HT1080 (cell line): ENCODE data around the gene DST. TPM values are rescaled to one million over a fixed set of nuclear protein-coding genes. Genes with fewer than 3 reads are reported as not detected.
A peak's percentile ranks its signal among the peaks of the same experiment; 100 is the strongest.

Source experiments
- DNase-seq: peaks from one replicate; pipeline ENCODE4 v3.0.0-alpha.2; 2015; ENCODE audit warnings: low read depth
- total RNA-seq: library from RNA; depleted of rRNA; stranded (reverse); fragments of >200 nt; shearing (Covaris generic); gene quantifications from 2 replicates; pipeline ENCODE4 v1.2.3, GENCODE V29; 2014

The DST gene
- total RNA-seq, 1 experiment from 2014 or later: 98.5 TPM

DNA sequence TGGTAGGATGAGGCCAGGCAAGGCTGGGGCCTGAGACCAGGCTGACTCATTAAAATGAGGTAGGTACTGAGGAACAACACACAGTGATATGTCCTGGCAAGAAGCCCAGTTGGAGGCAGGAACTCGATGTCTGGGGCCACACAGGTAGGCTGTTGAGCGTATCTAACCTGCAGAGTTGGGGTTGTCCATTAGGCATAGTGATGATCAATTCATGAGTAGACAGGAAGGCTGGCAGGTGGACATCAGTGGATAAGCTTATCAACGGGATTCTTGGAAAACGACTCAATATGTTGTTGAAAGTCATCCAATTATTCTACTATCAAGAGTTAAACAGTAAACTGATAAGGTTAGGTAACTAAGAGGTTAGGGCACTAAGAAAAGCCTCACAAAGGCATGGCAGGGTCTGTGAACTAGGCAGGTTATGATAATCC lies 202.1 kb downstream of the DST start:
- DNase-seq: peak; percentile 23

DNA sequence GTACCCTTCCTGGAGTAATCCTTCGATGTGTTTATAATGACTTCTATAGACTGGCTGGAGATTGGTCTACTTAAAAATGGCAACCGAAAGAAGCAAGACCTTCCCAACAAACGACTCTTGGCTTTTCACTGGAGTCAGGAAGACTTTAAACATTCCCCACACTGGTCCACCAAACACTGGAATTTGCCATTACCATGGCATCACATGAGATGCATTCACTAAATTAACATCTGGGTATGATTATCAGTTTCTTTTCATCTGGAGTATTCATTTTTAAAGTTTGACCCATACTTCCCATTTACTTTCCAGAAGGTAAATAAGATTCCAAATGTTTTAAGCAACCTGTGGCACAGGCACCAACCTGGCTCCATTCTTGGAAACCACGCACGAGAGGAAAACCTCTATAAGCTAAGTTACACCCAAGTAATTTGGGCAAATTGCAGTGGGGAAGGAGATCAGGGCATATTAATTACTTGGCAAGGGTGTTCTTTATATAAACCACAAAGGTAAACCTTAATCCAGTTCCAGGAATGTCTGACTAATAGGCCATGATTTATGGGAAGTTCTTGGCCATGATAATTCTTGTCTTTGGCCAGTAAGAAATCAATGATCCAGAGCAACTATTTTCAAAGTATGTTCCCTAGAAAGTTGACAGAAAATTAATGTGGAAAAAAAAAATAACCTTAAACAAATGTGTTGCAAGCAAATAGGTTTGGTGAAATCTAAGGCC lies 205.4 kb downstream of the DST start:
- no peak for DNase-seq

DNA sequence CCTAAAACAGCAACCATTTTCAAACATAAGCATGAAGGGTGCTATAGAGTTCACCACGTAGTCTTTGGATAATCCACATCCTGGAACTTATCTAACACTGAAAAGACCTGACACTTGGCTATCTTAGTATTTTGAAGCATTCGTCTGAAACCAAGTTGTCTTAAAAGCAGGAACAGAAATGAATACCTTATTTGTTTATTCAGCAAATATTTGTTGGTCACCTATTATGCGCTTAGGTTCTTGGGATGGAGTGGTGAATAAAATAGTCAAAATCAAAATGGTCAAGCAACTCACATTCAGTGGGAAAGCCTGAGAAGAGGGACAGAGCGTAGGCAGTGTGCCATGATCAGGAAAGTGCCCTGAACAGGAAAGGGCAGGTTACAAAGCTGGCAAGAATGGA lies 206.9 kb downstream of the DST start:
- DNase-seq: no peak

DNA sequence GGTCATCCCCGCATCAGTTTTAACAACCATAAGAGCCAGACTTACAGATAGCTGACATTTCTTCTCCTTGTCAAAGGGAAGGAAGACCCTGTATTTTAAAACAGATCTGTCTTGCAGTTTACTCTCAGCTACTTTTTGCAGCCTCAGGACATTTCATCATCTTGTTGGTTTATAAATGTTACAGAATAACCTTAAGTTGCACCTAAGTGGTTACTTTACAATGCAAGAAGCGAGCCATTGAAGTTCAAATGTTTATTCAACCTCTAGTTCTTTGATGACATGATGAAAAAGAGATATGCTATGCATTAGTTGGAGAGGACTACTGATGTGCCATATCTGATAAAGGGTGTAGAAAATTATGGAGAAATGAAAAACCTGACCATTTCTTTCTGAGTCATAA lies 207.4 kb downstream of the DST start:
- no peak for DNase-seq

DNA sequence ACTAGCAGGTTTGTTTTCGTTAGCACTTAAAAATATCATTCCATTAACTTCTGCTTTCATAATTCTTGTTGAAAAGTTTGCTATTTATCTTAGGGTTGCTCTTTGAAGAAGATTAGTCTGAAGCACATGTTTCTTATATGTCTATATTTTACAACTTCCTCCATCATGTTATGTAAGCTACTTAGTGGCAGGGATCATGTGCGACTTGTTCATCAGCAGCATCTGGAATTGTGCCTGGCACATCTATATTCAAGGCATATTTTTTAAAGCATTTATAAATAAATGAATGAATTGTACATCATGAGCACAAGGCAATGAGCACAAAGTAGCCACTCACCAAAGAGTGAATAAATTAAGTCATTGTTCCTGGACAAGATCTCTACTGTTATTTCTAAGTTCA lies 208.1 kb downstream of the DST start:
- no peak for DNase-seq

DNA sequence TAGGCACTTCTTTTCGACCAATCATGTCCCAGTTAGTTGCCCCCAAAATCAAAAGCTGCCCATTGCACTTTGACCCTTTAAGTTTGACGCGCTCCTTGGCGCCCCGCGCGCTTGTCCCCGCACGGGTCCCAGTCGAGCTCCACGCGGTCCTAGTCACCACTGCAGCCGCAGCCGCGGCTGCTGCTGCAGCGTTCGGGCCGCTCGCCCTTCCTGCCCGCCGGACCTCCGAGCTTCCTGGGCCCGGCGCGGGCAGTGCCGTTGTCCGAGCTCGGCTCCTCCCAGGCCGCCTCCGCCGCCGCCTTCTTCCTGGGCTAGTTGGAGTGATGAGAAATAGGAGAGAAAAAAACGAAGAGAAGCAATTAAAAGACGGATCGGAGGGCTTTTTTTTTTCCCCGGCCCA lies 209.6 kb downstream of the DST start:
- DNase-seq: no peak

DNA sequence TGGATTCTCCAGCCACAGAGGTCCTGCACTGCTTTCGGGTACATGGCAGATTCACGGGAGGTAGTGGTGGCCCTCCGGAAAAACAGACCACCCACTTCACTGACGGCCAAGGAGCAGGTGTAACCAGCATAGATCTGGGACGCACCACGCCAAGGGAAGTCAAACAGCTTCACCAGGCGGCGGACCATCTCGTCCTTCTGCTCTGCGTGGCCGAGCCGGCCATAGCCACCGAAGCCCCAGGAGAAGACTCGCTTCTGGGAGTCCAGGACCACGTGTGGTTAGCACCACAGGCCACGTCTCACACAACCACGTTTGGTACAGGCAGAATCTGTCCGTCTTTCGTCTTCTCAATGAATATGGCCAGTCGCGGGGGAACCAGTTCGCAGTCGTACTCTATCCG lies 210.5 kb downstream of the DST start:
- DNase-seq: no peak

DNA sequence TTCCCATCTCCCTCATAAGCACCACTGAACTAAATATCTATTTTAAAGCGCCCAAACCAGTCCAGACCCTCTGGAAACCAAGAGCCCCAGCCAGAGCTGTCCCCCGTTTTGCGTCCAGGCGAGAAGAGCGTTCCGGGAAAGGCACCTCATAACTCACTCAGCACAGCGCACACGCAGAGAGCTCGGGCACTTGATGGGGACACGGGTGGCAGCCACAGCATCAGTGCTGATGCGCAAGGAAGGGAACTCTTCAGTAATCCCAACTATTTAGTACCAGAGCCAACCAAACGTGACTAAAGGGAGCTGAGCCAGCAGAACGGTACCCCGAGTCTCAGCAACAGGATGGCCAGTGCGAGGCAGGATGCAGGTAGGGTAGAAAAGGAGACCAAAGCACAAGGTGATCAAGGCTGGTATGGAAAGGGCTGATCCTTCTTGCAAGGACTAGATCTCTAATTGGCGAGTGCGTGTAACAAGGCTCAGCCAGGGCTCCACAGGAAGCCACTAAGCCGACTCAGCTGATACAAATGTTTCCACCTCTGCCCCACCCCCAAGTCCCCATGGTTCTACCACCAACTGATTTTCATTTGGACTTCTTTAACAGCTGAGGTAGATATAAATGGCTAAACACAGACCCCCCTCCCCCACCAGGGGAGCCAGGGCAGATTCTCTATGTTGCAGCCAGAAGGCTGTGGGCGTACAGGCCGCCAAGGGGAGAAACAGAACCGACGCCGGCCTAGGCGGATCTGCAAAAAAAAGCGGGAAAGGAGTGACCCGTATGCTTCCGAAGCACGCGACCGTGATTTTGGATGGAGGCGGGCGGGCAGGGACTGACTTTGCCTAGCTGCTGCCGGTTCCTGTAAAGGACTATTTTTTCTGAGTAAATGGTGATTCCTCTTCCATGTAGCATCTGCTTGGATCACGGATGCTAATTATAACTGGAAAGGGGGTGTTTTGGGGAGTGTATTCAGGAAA lies 211.8 kb downstream of the DST start:
- DNase-seq: no peak

DNA sequence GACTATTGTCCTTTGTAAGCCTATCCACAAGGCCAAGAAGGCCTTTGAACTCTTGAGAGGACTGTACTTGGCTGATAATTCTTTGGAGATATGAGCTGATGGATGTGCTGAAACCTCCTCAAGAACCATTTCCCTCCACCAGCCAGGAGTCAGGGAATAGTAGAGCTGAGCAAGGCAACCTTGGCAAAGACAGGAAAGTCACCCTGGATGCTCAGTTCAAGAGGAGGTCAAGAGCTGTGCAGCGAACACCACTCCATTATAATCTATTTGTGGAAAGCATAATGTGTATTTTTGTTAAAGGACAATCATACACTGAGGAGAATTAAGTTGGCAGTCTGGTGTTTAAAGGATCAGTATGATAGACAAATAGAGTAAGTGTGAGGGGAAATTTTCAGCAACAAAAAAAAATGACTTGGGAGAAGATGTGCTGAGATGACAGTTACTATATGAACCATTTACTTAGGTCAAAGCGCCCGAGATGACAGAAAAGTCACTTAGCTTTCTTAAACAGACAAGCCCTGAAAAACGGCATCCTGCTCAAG lies 218.1 kb downstream of the DST start:
- DNase-seq: no peak

DNA sequence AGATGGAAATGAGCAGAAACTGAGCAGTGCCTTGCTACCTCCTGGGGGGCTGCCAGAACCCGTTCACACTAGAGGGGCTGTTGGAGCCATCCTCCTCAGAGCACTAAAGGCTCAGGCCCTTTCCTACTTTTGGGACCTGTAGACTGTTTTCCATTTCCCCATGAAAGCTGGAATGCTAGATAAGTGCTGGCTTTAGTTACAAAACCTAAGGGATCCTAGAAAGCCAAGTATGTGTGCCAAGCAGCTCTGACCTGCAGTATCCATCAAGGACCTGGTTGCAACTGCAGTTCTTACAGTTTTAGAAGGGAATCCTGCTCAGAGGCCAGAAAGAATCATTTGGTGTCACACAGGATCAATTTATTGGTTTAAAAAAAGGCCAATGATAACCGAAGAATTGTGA lies 218.6 kb downstream of the DST start:
- no peak for DNase-seq

DNA sequence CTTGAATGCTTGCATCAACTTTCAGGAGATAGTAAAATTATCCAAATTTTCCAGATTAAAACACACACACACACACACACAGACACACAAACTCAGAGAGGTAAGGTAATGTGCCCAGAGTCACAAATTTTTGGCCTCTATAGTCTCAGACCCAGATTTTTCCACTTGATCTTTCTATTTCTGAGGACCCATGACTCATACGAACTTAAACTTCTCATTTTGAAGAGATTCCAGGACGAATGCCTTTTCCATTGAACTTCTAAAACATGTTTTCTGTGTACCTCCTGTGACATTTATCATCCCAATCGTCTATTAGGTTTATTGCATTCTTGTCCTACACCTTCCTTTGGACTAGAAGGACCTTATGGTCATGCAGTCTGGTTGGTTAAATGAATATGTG lies 222.4 kb downstream of the DST start:
- DNase-seq: no peak

DNA sequence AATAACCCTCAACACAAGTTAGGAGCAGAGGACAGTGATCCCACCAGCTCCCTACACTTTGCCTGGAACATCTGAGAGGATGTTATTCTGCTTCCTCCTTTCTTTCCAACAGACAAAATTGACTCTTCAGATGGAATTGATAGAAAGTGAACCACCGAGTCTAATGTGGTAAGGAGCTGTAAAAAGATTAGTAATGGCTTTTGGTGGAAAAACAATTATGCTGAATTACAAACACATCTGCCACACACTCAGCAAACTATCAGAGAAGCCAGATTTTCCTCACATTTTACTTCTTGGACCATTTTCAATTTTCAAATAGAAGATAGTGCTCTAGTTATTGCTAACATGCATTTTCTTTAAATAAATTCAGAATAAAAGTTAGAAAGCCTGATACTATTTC lies 223.5 kb downstream of the DST start:
- DNase-seq: no peak

DNA sequence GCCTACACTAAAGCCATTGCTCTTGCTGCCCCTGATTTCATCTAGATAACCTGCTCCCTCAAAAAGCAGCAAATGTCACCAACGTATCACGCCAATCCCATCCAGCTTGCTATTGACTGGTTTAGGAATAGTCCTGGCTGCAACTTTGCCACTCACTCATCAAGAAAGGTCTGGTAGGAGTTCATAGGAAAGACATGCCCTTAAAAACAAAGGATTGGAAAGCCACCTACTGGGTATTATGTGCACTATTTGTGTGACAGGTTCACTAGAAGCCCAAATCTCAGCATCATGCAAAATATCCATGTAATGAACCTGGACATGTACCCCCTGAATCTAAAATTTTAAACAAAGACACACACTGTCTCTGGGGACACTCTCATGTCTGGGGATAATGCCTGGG lies 224.9 kb downstream of the DST start:
- DNase-seq: no peak

DNA sequence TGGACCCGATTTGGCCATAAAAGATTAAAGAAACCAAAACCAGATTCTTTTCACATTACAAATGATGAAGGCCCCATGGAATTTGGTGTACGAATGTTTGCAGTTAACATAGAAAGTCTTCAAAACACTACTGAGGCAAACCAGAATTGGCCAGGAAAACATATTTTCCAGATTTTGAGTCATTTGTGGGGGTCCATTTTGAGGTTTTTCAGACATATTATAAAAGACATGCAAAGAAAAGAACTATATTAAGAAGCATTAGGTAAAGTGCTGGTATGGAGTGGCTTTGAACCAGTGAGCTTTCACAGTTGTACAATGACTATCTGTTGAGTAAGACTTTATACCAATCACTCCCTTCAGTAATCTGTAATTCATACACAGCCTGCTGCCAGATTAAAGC lies 226.4 kb downstream of the DST start:
- no peak for DNase-seq

DNA sequence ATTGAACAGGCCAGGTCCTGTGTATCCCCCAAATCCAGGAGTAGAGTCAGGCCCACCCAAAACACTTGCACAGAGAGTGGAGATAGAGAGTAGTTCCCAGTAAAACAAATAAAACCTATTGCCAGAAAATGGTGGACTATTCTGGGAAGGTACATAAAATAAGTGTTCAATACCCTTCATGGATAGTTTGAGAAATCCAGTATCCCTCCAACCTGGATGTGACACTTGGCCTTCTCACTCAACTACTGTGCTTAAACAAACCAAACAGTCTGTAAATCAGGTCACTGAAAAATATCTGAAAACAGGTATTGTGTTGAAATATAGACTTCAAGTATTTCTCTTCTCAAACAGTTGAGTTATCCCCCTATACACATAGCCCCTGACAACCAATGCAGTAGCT lies 233.7 kb downstream of the DST start:
- DNase-seq: no peak
